HEK293 (cell line): ENCODE data around the gene TNFRSF8.

ENCODE experiments used
- YY1 ChIP-seq: fragments of 450-650 bp; formaldehyde crosslinking; IDR thresholded peaks from 2 replicates; pipeline ENCODE4 v1.5.1; 2018; ENCODE audit warnings: missing biosample characterization, missing genetic modification characterization
- ZBTB21 ChIP-seq: fragments of 450-650 bp; formaldehyde crosslinking; IDR thresholded peaks from 2 replicates; pipeline ENCODE4 v1.5.1; 2017; ENCODE audit warnings: missing biosample characterization, missing genetic modification characterization
- ZNF138 ChIP-seq: fragments of 450-650 bp; formaldehyde crosslinking; IDR thresholded peaks from 2 replicates; pipeline ENCODE4 v1.5.1; 2016; ENCODE audit warnings: missing biosample characterization, missing genetic modification characterization, borderline replicate concordance
- ZNF510 ChIP-seq: fragments of 450-650 bp; formaldehyde crosslinking; IDR thresholded peaks from 2 replicates; pipeline ENCODE4 v1.5.1; 2018; ENCODE audit warnings: mild to moderate bottlenecking, missing genetic modification characterization, missing biosample characterization; ENCODE audit not compliant: insufficient replicate concordance
- ZNF549 ChIP-seq: fragments of 450-650 bp; IDR thresholded peaks from 2 replicates; pipeline ENCODE4 v1.5.1; 2018; ENCODE audit warnings: missing biosample characterization, missing genetic modification characterization, mild to moderate bottlenecking, inconsistent platforms, moderate library complexity
- ZNF777 ChIP-seq: fragments of 450-650 bp; formaldehyde crosslinking; IDR thresholded peaks from 2 replicates; pipeline ENCODE4 v1.5.1; 2017; ENCODE audit warnings: missing biosample characterization, missing genetic modification characterization, borderline replicate concordance
- TF ChIP-seq, protein P1 (sequence below): fragments of 450-650 bp; formaldehyde crosslinking; IDR thresholded peaks from 2 replicates; pipeline ENCODE4 v1.5.1; 2016; ENCODE audit warnings: missing biosample characterization, missing genetic modification characterization
- TF ChIP-seq, protein P2 (sequence below): fragments of 450-650 bp; formaldehyde crosslinking; IDR thresholded peaks from 2 replicates; pipeline ENCODE4 v1.5.1; 2016; ENCODE audit warnings: missing biosample characterization, missing genetic modification characterization, low read depth
- TF ChIP-seq, protein P3 (sequence below): fragments of 450-650 bp; formaldehyde crosslinking; IDR thresholded peaks from 2 replicates; pipeline ENCODE4 v1.5.1; 2016; ENCODE audit warnings: missing biosample characterization, missing genetic modification characterization, low read depth

DNA sequence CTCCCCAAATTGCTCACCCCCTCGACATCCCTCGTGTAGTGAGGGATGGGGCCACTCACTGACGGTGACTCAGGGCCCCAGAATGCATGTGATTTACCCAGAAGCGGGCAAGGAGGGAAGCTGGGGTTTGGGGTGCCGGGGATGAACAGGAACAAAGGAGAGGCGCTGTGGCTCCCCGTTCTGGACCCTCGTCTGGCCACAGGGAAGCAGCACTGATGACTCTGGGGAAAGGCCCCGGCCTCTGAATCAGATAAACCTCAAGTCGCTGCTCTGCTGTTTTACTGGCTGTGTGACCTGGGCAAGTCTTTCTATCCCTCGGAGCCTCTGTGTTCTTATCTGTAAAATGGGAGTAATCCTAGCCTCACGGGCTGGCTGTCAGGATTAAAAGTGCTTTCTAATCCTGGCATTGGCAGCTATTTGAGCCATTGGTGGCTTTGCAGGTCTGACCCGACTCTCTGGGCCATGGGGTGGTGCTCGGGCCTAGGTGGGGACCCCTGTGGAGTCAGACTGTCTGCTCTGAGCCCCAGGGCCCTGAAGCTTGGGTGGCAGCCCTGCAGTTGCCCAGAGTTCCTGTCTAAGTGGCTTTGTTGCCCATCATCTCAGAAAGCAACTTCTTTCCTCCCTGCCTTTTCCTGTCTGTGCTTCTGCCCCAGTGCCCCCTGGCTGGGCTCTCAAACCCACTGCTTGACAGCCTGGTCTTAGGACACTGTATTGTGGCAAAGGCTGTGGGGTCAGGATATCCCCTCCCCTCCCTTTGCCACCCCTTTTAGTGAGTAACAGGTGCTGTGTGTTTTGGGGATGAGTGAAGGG, 109.1 kb downstream of the TNFRSF8 start:
- TF ChIP-seq, protein P1, sequence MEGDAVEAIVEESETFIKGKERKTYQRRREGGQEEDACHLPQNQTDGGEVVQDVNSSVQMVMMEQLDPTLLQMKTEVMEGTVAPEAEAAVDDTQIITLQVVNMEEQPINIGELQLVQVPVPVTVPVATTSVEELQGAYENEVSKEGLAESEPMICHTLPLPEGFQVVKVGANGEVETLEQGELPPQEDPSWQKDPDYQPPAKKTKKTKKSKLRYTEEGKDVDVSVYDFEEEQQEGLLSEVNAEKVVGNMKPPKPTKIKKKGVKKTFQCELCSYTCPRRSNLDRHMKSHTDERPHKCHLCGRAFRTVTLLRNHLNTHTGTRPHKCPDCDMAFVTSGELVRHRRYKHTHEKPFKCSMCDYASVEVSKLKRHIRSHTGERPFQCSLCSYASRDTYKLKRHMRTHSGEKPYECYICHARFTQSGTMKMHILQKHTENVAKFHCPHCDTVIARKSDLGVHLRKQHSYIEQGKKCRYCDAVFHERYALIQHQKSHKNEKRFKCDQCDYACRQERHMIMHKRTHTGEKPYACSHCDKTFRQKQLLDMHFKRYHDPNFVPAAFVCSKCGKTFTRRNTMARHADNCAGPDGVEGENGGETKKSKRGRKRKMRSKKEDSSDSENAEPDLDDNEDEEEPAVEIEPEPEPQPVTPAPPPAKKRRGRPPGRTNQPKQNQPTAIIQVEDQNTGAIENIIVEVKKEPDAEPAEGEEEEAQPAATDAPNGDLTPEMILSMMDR = no peak
- TF ChIP-seq ZNF777 (tag by site-specific recombination) (no peak), ZNF510 (no peak), ZBTB21 (no peak), YY1 (tag by site-specific recombination) (no peak), ZNF549 (no peak), ZNF138 (tag by site-specific recombination) (no peak)
- TF ChIP-seq, protein P2, sequence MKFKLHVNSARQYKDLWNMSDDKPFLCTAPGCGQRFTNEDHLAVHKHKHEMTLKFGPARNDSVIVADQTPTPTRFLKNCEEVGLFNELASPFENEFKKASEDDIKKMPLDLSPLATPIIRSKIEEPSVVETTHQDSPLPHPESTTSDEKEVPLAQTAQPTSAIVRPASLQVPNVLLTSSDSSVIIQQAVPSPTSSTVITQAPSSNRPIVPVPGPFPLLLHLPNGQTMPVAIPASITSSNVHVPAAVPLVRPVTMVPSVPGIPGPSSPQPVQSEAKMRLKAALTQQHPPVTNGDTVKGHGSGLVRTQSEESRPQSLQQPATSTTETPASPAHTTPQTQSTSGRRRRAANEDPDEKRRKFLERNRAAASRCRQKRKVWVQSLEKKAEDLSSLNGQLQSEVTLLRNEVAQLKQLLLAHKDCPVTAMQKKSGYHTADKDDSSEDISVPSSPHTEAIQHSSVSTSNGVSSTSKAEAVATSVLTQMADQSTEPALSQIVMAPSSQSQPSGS (tag by site-specific recombination) = no peak
- TF ChIP-seq, protein P3, sequence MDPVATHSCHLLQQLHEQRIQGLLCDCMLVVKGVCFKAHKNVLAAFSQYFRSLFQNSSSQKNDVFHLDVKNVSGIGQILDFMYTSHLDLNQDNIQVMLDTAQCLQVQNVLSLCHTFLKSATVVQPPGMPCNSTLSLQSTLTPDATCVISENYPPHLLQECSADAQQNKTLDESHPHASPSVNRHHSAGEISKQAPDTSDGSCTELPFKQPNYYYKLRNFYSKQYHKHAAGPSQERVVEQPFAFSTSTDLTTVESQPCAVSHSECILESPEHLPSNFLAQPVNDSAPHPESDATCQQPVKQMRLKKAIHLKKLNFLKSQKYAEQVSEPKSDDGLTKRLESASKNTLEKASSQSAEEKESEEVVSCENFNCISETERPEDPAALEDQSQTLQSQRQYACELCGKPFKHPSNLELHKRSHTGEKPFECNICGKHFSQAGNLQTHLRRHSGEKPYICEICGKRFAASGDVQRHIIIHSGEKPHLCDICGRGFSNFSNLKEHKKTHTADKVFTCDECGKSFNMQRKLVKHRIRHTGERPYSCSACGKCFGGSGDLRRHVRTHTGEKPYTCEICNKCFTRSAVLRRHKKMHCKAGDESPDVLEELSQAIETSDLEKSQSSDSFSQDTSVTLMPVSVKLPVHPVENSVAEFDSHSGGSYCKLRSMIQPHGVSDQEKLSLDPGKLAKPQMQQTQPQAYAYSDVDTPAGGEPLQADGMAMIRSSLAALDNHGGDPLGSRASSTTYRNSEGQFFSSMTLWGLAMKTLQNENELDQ = no peak
